Epithelial cell of esophagus (primary cell): Measurements from ENCODE around the gene IGF1R.
"Not testable (repeated sequence)": the region's sequence is repeated elsewhere in the genome, so short reads cannot be mapped to it uniquely, and the experiment has no call there.

Experiments
- DNase-seq: peaks from one replicate; pipeline ENCODE4 v3.0.0; 2010; ENCODE audit warnings: low read depth
- H3K4me3 ChIP-seq: 2 replicates; pipeline ENCODE4 v1.5.1; 2011; ENCODE audit warnings: mild to moderate bottlenecking, low read length, control low read depth
- TF ChIP-seq, protein P1 (sequence below): IDR thresholded peaks from 2 replicates; pipeline ENCODE4 v1.5.1; 2011; ENCODE audit warnings: low read depth, mild to moderate bottlenecking, low read length, control low read depth, inconsistent platforms; ENCODE audit not compliant: insufficient read depth; ENCODE audit errors: missing control alignments

IGF1R gene

DNA sequence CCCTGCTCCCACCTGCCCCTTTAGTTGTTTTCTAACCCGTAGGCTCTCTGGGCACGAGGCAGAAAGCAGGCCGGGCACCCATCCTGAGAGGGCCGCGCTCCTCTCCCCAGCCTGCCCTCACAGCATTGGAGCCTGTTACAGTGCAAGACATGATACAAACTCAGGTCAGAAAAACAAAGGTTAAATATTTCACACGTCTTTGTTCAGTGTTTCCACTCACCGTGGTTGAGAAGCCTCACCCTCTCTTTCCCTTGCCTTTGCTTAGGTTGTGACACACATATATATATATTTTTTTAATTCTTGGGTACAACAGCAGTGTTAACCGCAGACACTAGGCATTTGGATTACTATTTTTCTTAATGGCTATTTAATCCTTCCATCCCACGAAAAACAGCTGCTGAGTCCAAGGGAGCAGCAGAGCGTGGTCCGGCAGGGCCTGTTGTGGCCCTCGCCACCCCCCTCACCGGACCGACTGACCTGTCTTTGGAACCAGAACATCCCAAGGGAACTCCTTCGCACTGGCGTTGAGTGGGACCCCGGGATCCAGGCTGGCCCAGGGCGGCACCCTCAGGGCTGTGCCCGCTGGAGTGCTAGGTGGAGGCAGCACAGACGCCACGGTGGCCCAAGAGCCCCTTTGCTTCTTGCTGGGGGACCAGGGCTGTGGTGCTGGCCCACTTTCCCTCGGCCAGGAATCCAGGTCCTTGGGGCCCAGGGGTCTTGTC lies 310.7 kb downstream of the IGF1R start:
- TF ChIP-seq, protein P1, sequence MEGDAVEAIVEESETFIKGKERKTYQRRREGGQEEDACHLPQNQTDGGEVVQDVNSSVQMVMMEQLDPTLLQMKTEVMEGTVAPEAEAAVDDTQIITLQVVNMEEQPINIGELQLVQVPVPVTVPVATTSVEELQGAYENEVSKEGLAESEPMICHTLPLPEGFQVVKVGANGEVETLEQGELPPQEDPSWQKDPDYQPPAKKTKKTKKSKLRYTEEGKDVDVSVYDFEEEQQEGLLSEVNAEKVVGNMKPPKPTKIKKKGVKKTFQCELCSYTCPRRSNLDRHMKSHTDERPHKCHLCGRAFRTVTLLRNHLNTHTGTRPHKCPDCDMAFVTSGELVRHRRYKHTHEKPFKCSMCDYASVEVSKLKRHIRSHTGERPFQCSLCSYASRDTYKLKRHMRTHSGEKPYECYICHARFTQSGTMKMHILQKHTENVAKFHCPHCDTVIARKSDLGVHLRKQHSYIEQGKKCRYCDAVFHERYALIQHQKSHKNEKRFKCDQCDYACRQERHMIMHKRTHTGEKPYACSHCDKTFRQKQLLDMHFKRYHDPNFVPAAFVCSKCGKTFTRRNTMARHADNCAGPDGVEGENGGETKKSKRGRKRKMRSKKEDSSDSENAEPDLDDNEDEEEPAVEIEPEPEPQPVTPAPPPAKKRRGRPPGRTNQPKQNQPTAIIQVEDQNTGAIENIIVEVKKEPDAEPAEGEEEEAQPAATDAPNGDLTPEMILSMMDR, result no peak
- no peak for DNase-seq
- no peak overlapping the region for H3K4me3 ChIP-seq

DNA sequence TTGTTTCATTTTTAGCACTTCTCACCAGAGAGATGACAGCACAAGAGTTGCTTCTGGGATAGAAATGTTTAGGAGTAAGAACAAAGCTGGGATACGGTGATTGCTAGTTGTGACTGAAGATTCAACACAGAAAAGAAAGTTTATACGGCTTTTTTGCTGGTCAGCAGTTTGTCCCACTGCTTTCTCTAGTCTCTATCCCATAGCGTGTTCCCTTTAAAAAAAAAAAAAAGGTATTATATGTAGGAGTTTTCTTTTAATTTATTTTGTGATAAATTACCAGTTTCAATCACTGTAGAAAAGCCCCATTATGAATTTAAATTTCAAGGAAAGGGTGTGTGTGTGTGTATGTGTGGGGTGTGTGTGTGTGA lies 311.3 kb downstream of the IGF1R start:
- no peak overlapping the region for H3K4me3 ChIP-seq
- TF ChIP-seq, protein P1, result no peak
- no peak for DNase-seq

DNA sequence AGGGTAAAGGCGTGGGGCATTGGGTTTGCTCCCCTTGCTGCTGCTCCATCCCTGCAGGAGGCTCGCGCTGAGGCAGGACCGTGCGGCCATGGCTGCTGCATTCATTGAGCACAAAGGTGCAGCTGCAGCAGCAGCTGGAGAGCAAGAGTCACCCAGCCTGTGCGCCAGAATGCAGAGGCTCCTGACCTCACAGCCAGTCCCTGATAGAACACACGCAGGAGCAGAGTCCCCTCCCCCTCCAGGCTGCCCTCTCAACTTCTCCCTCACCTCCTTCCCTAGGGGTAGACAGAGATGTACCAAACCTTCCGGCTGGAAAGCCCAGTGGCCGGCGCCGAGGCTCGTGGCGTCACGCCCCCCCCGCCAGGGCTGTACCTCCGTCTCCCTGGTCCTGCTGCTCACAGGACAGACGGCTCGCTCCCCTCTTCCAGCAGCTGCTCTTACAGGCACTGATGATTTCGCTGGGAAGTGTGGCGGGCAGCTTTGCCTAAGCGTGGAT lies 312.3 kb downstream of the IGF1R start:
- DNase-seq, result no peak
- no peak overlapping the region for H3K4me3 ChIP-seq
- TF ChIP-seq, protein P1, result no peak

DNA sequence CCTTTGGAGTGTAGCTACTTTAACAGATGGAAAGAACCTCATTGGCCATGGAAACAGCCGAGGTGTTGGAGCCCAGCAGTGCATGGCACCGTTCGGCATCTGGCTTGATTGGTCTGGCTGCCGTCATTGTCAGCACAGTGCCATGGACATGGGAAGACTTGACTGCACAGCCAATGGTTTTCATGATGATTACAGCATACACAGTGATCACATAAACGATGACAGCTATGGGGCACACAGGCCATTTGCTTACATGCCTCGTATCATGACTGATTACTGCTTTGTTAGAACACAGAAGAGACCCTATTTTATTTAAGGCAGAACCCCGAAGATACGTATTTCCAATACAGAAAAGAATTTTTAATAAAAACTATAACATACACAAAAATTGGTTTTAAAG lies 315.1 kb downstream of the IGF1R start:
- H3K4me3 ChIP-seq, result no peak overlapping the region
- TF ChIP-seq, protein P1, result no peak
- DNase-seq, result no peak

DNA sequence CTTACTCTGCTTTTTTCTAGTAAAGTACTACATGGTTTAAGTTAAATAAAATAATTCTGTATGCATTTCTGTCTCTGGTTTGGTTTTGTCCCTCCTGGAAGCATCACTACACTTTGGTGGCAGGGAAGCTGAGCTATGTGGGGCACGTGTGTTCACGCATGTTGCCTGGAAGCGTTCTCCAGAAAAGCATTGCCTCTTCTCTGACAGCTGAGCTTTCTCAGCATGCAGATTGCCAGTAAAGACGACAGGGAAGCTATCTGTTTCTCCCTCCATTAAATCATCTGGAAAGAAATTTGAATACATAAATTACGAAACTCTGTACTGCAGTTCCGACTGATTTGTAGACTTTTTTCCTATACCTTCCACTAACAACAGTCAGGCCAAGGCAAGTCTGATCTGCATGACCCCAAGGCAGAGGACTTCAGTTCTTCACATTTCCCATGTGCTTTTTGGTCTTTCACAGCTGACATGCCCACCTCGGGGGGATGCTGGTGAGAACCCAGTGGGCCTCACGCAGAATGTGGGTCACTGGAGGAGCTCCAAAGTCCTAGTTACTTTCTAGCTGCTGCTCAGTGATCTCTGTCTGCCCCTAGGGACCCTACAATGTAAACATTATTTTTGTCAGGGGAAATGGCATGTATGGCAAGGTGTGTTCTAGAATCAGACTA lies 316.3 kb downstream of the IGF1R start:
- H3K4me3 ChIP-seq, result no peak overlapping the region
- no peak for DNase-seq
- TF ChIP-seq, protein P1, result no peak

DNA sequence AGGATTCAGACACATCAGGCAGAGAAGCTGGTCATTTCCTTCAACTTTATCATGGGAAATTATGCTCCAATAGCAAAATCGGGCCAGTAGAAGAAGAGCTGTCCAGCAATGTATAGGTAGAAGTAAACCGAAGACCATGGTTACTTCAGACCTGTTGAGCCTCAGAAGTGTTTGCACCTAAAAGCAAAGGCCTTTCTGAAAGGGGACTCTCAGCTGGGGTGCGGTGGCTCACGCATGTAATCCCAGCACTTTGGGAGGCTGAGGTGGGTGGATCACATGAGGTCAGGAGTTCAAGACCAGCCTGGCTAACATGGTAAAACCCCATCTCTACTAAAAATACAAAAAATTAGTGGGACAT lies 316.8 kb downstream of the IGF1R start:
- DNase-seq, H3K4me3 ChIP-seq: not testable (repeated sequence)

DNA sequence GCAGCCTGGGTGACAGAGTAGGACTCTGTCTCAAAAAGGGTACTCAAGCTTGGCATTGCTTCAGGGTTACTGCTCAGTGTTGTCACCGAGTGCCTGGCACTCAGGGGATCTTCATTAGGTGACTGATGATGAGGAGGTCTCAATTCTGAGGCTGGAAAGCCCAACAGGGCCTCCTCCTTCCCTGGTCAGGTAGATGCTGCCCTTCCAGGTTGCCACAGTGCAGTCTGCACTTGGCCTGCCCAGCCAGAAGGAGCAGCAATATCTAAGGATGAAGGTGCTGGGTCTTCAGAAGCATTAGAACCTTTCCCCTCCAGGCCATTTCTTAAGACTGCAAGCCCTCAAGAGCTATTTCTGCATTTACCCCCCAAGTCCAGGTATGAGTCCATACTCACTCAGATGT lies 317.3 kb downstream of the IGF1R start:
- TF ChIP-seq, protein P1, result no peak

More for the DNA sequence above, 317.3 kb downstream of the IGF1R start:
- H3K4me3 ChIP-seq, result no peak overlapping the region
- DNase-seq, result no peak
